Skeletal muscle satellite cell (primary cell): ENCODE results near the gene SRMS.
A peak's percentile ranks its signal among the peaks of the same experiment; 100 is the strongest.
"Not testable (repeated sequence)": the region's sequence is repeated elsewhere in the genome, so short reads cannot be mapped to it uniquely, and the experiment has no call there.

ENCODE experiments used
- H3K27me3 ChIP-seq: 2 replicates; pipeline ENCODE4 v1.7.0; 2013; ENCODE audit warnings: low read length; ENCODE audit not compliant: control insufficient read depth, insufficient read depth
- H3K36me3 ChIP-seq: 2 replicates; pipeline ENCODE4 v1.7.0; 2013; ENCODE audit warnings: mild to moderate bottlenecking, control low read depth, low read length; ENCODE audit not compliant: insufficient read depth
- H3K4me1 ChIP-seq: 2 replicates; pipeline ENCODE4 v1.7.0; 2013; ENCODE audit warnings: low read length; ENCODE audit not compliant: control insufficient read depth, insufficient read depth
- H3K4me2 ChIP-seq: 2 replicates; pipeline ENCODE4 v1.7.0; 2013; ENCODE audit warnings: mild to moderate bottlenecking, low read length
- H3K4me3 ChIP-seq: 2 replicates; pipeline ENCODE4 v1.7.0; 2013; ENCODE audit warnings: low read length
- H3K9ac ChIP-seq: 2 replicates; pipeline ENCODE4 v1.7.0; 2013; ENCODE audit warnings: mild to moderate bottlenecking, low read depth, low read length, moderate library complexity
- H3K9me3 ChIP-seq: replicated peaks from 2 replicates; pipeline ENCODE4 v1.7.0; 2013; ENCODE audit warnings: mild to moderate bottlenecking, control low read depth, low read length

Gene SRMS

GRCh38 chr20:63576311-63576710 is 28.8 kb upstream of the SRMS start:
- peaks cover 13% of the 10 kb centered on the region for H3K27me3 ChIP-seq
- no peak overlapping the region for H3K9ac ChIP-seq
- H3K9me3 ChIP-seq = no peaks in the 10 kb centered on the region
- H3K4me1 ChIP-seq = peaks cover 25% of the 10 kb centered on the region
- H3K36me3 ChIP-seq = no peaks in the 10 kb centered on the region
- no peak overlapping the region for H3K4me2 ChIP-seq
- no peak overlapping the region for H3K4me3 ChIP-seq

- H3K4me2 ChIP-seq = peak overlapping the region; percentile 82
- H3K36me3 ChIP-seq = no peaks in the 10 kb centered on the region
- no peak overlapping the region for H3K4me3 ChIP-seq
- peaks cover 11% of the 10 kb centered on the region for H3K27me3 ChIP-seq
- no peak overlapping the region for H3K9ac ChIP-seq
- no peaks in the 10 kb centered on the region for H3K9me3 ChIP-seq
- H3K4me1 ChIP-seq = peaks cover 25% of the 10 kb centered on the region
Measured at GRCh38 chr20:63574829-63575743, 27.5 kb upstream of the SRMS start.

GRCh38 chr20:63574156-63574828 is 26.7 kb upstream of the SRMS start, which contains the start of gene HELZ2:
TSS of gene HELZ2 (minus strand) at chr20:63574239. CDS start at chr20:63572385, 1,854 bp downstream.
- Histone ChIP-seq H3K4me1 (peaks cover 28% of the 10 kb centered on the region), H3K4me2 (peak within 1 kb of the TSS; percentile 87), H3K27me3 (peaks cover 7% of the 10 kb centered on the region), H3K4me3 (peak within 1 kb of the TSS; percentile 78), H3K9ac (peak within 1 kb of the TSS; percentile 77), H3K9me3 (no peaks in the 10 kb centered on the region), H3K36me3 (no peaks in the 10 kb centered on the region)

- Histone ChIP-seq H3K27me3 (peaks cover 4% of the 10 kb centered on the region), H3K4me2 (peak overlapping the region; percentile 87), H3K36me3 (no peaks in the 10 kb centered on the region), H3K4me3 (peak overlapping the region; percentile 78), H3K9me3 (no peaks in the 10 kb centered on the region), H3K9ac (peak overlapping the region; percentile 77), H3K4me1 (peaks cover 33% of the 10 kb centered on the region)
Measured at GRCh38 chr20:63573647-63574131, 26.1 kb upstream of the SRMS start.

GRCh38 chr20:63572788-63573646 is 25.5 kb upstream of the SRMS start:
- Histone ChIP-seq H3K27me3 (peaks cover under 1% of the 10 kb centered on the region), H3K4me2 (peak overlapping the region; percentile 87), H3K36me3 (no peaks in the 10 kb centered on the region), H3K4me1 (peaks cover 33% of the 10 kb centered on the region), H3K9ac (peak overlapping the region; percentile 77), H3K4me3 (peak overlapping the region; percentile 78), H3K9me3 (no peaks in the 10 kb centered on the region)

GRCh38 chr20:63572071-63572787 is 24.7 kb upstream of the SRMS start:
- H3K9me3 ChIP-seq = no peaks in the 10 kb centered on the region
- no peak overlapping the region for H3K4me2 ChIP-seq
- peaks cover 33% of the 10 kb centered on the region for H3K4me1 ChIP-seq
- no peaks in the 10 kb centered on the region for H3K27me3 ChIP-seq
- no peaks in the 10 kb centered on the region for H3K36me3 ChIP-seq
- no peak overlapping the region for H3K9ac ChIP-seq
- H3K4me3 ChIP-seq = no peak overlapping the region

- not testable (repeated sequence) for H3K9me3 ChIP-seq, H3K4me2 ChIP-seq, H3K36me3 ChIP-seq, H3K27me3 ChIP-seq, H3K4me3 ChIP-seq, H3K9ac ChIP-seq
- peaks cover 33% of the 10 kb centered on the region for H3K4me1 ChIP-seq
Measured at GRCh38 chr20:63571087-63571478, 23.5 kb upstream of the SRMS start.

- H3K4me1 ChIP-seq = peaks cover 29% of the 10 kb centered on the region
- no peaks in the 10 kb centered on the region for H3K27me3 ChIP-seq
- no peak overlapping the region for H3K9ac ChIP-seq
Measured at GRCh38 chr20:63570281-63571086, 22.9 kb upstream of the SRMS start.

GRCh38 chr20:63568986-63569949 is 21.7 kb upstream of the SRMS start:
- Histone ChIP-seq H3K9me3 (no peaks in the 10 kb centered on the region), H3K36me3 (peaks cover 5% of the 10 kb centered on the region), H3K9ac (no peak overlapping the region), H3K4me3 (no peak overlapping the region), H3K4me2 (no peak overlapping the region), H3K27me3 (no peaks in the 10 kb centered on the region), H3K4me1 (peaks cover 16% of the 10 kb centered on the region)

More at GRCh38 chr20:63570281-63571086, 22.9 kb upstream of the SRMS start:
- Histone ChIP-seq H3K4me3 (no peak overlapping the region), H3K36me3 (peaks cover 4% of the 10 kb centered on the region), H3K9me3 (no peaks in the 10 kb centered on the region), H3K4me2 (no peak overlapping the region)
